ENCODE results near the gene TAF7. TPM values are rescaled to one million over a fixed set of nuclear protein-coding genes. Genes with fewer than 3 reads are reported as not detected.
"Not testable (repeated sequence)": the region's sequence is repeated elsewhere in the genome, so short reads cannot be mapped to it uniquely, and the experiment has no call there.

The TAF7 gene
- total RNA-seq, 4 donors from 2014 or later, result 44.0 to 65.9 (median 59.1) TPM

GRCh38 chr5:141338538-141339306 lies 18.1 kb upstream of the TAF7 start, which contains the start of gene PCDHGA2:
Gene PCDHGA2, plus strand, starts transcription at chr5:141338760.
- no peak for DNase-seq (ENCODE audit: extremely low spot score)

DNA sequence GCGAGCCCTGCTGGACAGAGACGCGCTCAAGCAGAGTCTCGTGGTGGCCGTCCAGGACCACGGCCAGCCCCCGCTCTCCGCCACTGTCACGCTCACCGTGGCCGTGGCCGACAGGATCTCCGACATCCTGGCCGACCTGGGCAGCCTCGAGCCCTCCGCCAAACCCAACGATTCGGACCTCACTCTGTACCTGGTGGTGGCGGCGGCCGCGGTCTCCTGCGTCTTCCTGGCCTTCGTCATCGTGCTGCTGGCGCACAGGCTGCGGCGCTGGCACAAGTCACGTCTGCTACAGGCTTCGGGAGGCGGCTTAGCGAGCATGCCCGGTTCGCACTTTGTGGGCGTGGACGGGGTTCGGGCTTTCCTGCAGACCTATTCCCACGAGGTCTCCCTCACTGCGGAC lies 12.0 kb upstream of the TAF7 start:
- 29% methylated on average over 2 of the region's 39 CpGs for WGBS
- H3K36me3 ChIP-seq; H3K4me3 ChIP-seq; intact Hi-C loops (cut with DNase I); DNase-seq (ENCODE audit: extremely low spot score); H3K27ac ChIP-seq (replicated peaks in 1 of 4); H3K4me1 ChIP-seq: not testable (repeated sequence)
- Histone ChIP-seq H3K27me3 (peaks cover 0 to 37% (median 0%) of the 10 kb centered on the region in 4 donors), H3K9me3 (peaks cover 0 to 97% (median 91%) of the 10 kb centered on the region in 4 donors)

More at GRCh38 chr5:141338538-141339306, 18.1 kb upstream of the TAF7 start, which contains the start of gene PCDHGA2:
- peak within 1 kb of the TSS; percentile 30 to 45 (median 34) for H3K4me3 ChIP-seq
- no peaks in the 10 kb centered on the region for H3K4me1 ChIP-seq
- WGBS, result 5% methylated on average over 19 of the region's 27 CpGs
- TF ChIP-seq POLR2A (IDR thresholded peaks at IDR 0.05; ENCODE audit: low read depth) (no peak), CTCF (IDR thresholded peaks at IDR 0.05) (peak; percentile 19 to 33 (median 24))
- H3K9me3 ChIP-seq, result peaks cover 0 to 99% (median 83%) of the 10 kb centered on the region in 4 donors
- H3K27me3 ChIP-seq, result peaks cover 0 to 53% (median 0%) of the 10 kb centered on the region in 4 donors
- intact Hi-C loops (cut with DNase I), result no loop called here
- no peaks in the 10 kb centered on the region for H3K36me3 ChIP-seq
- no peak within 1 kb of the TSS for H3K27ac ChIP-seq (replicated peaks in 1 of 4)

- H3K9me3 ChIP-seq, result peaks cover 0 to 92% (median 82%) of the 10 kb centered on the region in 4 donors
- H3K4me1 ChIP-seq, result peaks cover 0 to 11% (median 3%) of the 10 kb centered on the region in 4 donors
- peaks cover 0 to 35% (median 0%) of the 10 kb centered on the region in 4 donors for H3K27me3 ChIP-seq
- H3K36me3 ChIP-seq, result no peaks in the 10 kb centered on the region
- TF ChIP-seq POLR2A (IDR thresholded peaks at IDR 0.05; ENCODE audit: low read depth) (no peak), CTCF (IDR thresholded peaks at IDR 0.05) (peak in 1 of 3 experiments; percentile 14)
- intact Hi-C loops (cut with DNase I), result no loop called here
- 31% methylated on average over 13 of the region's 21 CpGs for WGBS
- H3K4me3 ChIP-seq, result peak within 1 kb of the TSS in 1 of 4 donors; percentile 13
- no peak for DNase-seq (ENCODE audit: extremely low spot score)
- H3K27ac ChIP-seq (replicated peaks in 1 of 4), result no peak within 1 kb of the TSS
These were observed 9.9 kb upstream of the TAF7 start, which contains the start of gene PCDHGA1 for GRCh38 chr5:141330299-141331080. Gene PCDHGA1, plus strand, starts transcription at chr5:141330514.

DNA sequence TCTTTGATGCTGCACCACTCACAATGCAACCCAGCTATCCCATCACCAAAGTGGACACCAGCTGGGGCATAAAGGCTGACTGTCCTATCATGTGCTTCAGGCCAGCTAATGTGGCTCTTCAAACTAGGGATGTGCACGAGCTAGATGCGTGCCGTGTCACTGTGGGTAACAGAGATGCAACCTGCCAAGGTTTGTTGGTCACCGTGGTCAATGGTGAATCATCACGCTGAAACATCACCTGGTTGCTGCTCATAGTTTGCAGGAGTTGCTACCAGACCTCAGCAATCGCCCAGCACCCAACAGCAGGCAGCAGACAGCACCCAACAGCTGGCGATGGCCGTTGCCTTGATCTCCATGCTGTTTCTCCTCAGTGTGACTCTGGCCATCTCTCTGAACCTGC lies 7.6 kb upstream of the TAF7 start:
- DNase-seq (ENCODE audit: extremely low spot score), result no peak
- intact Hi-C loops (cut with DNase I), result no loop called here
- H3K4me3 ChIP-seq, result no peak overlapping the region
- H3K36me3 ChIP-seq, result no peaks in the 10 kb centered on the region
- H3K27ac ChIP-seq (replicated peaks in 1 of 4), result no peak overlapping the region
- H3K4me1 ChIP-seq, result peaks cover 0 to 11% (median 3%) of the 10 kb centered on the region in 4 donors
- H3K27me3 ChIP-seq, result peaks cover 0 to 17% (median 0%) of the 10 kb centered on the region in 4 donors
- no peak for TF ChIP-seq CTCF (IDR thresholded peaks at IDR 0.05)
- TF ChIP-seq EP300 (IDR thresholded peaks at IDR 0.05), result no peak
- no peak for TF ChIP-seq POLR2A (IDR thresholded peaks at IDR 0.05; ENCODE audit: low read depth)
- no peak for TF ChIP-seq POLR2AphosphoS5 (IDR thresholded peaks at IDR 0.05)
- WGBS, result 85% methylated on average over 8 of the region's 8 CpGs
- H3K9me3 ChIP-seq, result peaks cover 0 to 79% (median 64%) of the 10 kb centered on the region in 4 donors
